K562 (cell line): Measurements from ENCODE around the gene GPRIN3. TPM values are rescaled to one million over a fixed set of nuclear protein-coding genes. Genes with fewer than 3 reads are reported as not detected.

Source experiments
- ATAC-seq: fragments of 200-7000 bp; cut with Tn5 transposase; 3 replicates; pipeline ENCODE4 v1.9.1; 2020; ENCODE audit warnings: moderate library complexity
- BruUV-seq: library from RNA; stranded (reverse); fragments of 400-500 nt; replicated peaks from 2 replicates; lab custom pipeline; 2021; lab: Mats Ljungman, UMichigan
- CTCF ChIA-PET: fragments of 300-600 bp; formaldehyde crosslinking; extraction: SDS; loops from one replicate; lab custom pipeline; 2021; ENCODE audit warnings: low intra/inter-chr PET ratio; lab: Yijun Ruan, JAX
- POLR2A ChIA-PET: fragments of 300-600, 350-650 bp; sonication (Branson Sonifier 250); formaldehyde crosslinking; extraction: SDS; loops from one replicate; lab custom pipeline; 2021; ENCODE audit warnings: antibody characterized with exemption, inconsistent platforms; lab: Yijun Ruan, JAX
- DNase-seq, 4 experiments: peaks; one replicate each; pipeline versions ENCODE4 v3.0.0 to v3.0.0-alpha.2; 2011 to 2018; ENCODE audit warnings: low spot score in 3 of 4, mixed read lengths in 3 of 4; ENCODE audit errors: extremely low read depth in 1 of 4
- FAIRE-seq: peaks from 2 replicates; lab custom pipeline; 2011; peaks lifted over from hg19 to GRCh38; lab: Jason Lieb, UNC
- H2AFZ ChIP-seq: 2 replicates; pipeline ENCODE4 v1.6.0; 2011; ENCODE audit warnings: low read depth, low read length, control low read depth, inconsistent platforms
- H3K27ac ChIP-seq: fragments of 200-600 bp; 3 replicates; pipeline ENCODE4 v1.8.0; 2011; ENCODE audit warnings: low read depth, mild to moderate bottlenecking, control low read depth, inconsistent platforms, low read length, moderate library complexity, mixed read lengths; ENCODE audit errors: extremely low read depth
- H3K27me3 ChIP-seq, 2 experiments: fragments of 300-600 bp in 1 of 2; 2 replicates in 1 of 2; 3 replicates in 1 of 2; pipeline versions ENCODE4 v1.6.0 to v1.8.0; 2011; ENCODE audit warnings: inconsistent platforms in 2 of 2, low read length in 2 of 2, mild to moderate bottlenecking in 1 of 2, mixed read lengths in 1 of 2, moderate library complexity in 1 of 2; ENCODE audit not compliant: control insufficient read depth in 2 of 2, insufficient read depth in 2 of 2
- H3K36me3 ChIP-seq: fragments of 300-600 bp; 3 replicates; pipeline ENCODE4 v1.8.0; 2011; ENCODE audit warnings: mild to moderate bottlenecking, low read length, inconsistent platforms; ENCODE audit not compliant: control insufficient read depth, insufficient read depth
- H3K4me1 ChIP-seq, 2 experiments: fragments of 200-600 bp in 1 of 2; replicated peaks in 1 of 2; 2 replicates in 1 of 2; 3 replicates in 1 of 2; pipeline versions ENCODE4 v1.5.1 to v1.8.0; 2011; ENCODE audit warnings: inconsistent platforms in 2 of 2, low read length in 2 of 2, mild to moderate bottlenecking in 1 of 2, mixed read lengths in 1 of 2, moderate library complexity in 1 of 2; ENCODE audit not compliant: control insufficient read depth in 2 of 2, insufficient read depth in 2 of 2
- H3K4me2 ChIP-seq: 2 replicates; pipeline ENCODE4 v1.6.1; 2011; ENCODE audit warnings: low read length, control low read depth, inconsistent platforms, mixed read lengths; ENCODE audit not compliant: insufficient read depth
- H3K4me3 ChIP-seq: fragments of 200-600 bp; sonication (generic), shearing (Covaris generic); 2 replicates; pipeline ENCODE4 v1.5.1; 2016; ENCODE audit warnings: control low read depth, inconsistent platforms
- H3K79me2 ChIP-seq: fragments of 200-600 bp; 3 replicates; pipeline ENCODE4 v1.8.0; 2011; ENCODE audit warnings: low read length, inconsistent platforms; ENCODE audit not compliant: control insufficient read depth, insufficient read depth
- H3K9ac ChIP-seq, 2 experiments: 2 replicates each; pipeline versions ENCODE4 v1.6.0 to v1.6.1; 2011; ENCODE audit warnings: low read depth in 2 of 2, low read length in 2 of 2, control low read depth in 1 of 2, inconsistent platforms in 1 of 2, mild to moderate bottlenecking in 1 of 2, mixed read lengths in 1 of 2; ENCODE audit not compliant: insufficient read depth in 1 of 2
- H3K9me1 ChIP-seq: one replicate; pipeline ENCODE4 v1.6.0; 2011; ENCODE audit warnings: inconsistent platforms, mild to moderate bottlenecking, low read length, moderate library complexity; ENCODE audit not compliant: control insufficient read depth, insufficient read depth
- H3K9me3 ChIP-seq: replicated peaks from 2 replicates; pipeline ENCODE4 v1.5.1; 2011; ENCODE audit warnings: low read depth, low read length, inconsistent platforms; ENCODE audit not compliant: control insufficient read depth, insufficient read depth
- H4K20me1 ChIP-seq: replicated peaks from 2 replicates; pipeline ENCODE4 v1.6.1; 2011; ENCODE audit warnings: low read length, inconsistent platforms, mixed read lengths; ENCODE audit not compliant: control insufficient read depth, insufficient read depth
- CBFA2T3 ChIP-seq: fragments of 450-650 bp; IDR thresholded peaks from 2 replicates; pipeline ENCODE4 v1.6.1; 2017
- DPF2 ChIP-seq: fragments of 450-650 bp; IDR thresholded peaks from 2 replicates; pipeline ENCODE4 v1.6.1; 2016
- ELF4 ChIP-seq: fragments of 450-650 bp; formaldehyde crosslinking; IDR thresholded peaks from 2 replicates; pipeline ENCODE4 v1.4.0; 2022; ENCODE audit warnings: missing genetic modification characterization
- ETV6 ChIP-seq, 3 experiments: fragments of 150-350 bp in 1 of 3; sonication (generic) in 1 of 3; formaldehyde crosslinking in 1 of 3; IDR thresholded peaks; 2 replicates each; pipeline versions ENCODE4 v1.6.1 to v1.8.0; 2014 to 2022; ENCODE audit warnings: borderline replicate concordance in 2 of 3, low read depth in 2 of 3, antibody characterized with exemption in 1 of 3, low read length in 1 of 3, mild to moderate bottlenecking in 1 of 3, missing genetic modification reagents in 1 of 3
- HDAC1 ChIP-seq, 2 experiments: fragments of 450-650 bp; IDR thresholded peaks; 2 replicates each; pipeline ENCODE4 v1.6.1; 2016 to 2017; ENCODE audit warnings: inconsistent platforms in 1 of 2, mild to moderate bottlenecking in 1 of 2, moderate library complexity in 1 of 2
- IRF2 ChIP-seq: sonication (generic); formaldehyde crosslinking; IDR thresholded peaks from 2 replicates; pipeline ENCODE4 v1.8.1; 2022; ENCODE audit warnings: mild to moderate bottlenecking, missing genetic modification reagents
- NFE2L1 ChIP-seq: fragments of 450-650 bp; IDR thresholded peaks from 2 replicates; pipeline ENCODE4 v1.6.1; 2016; ENCODE audit warnings: missing genetic modification characterization, low read depth, mild to moderate bottlenecking, missing compliant biosample characterization, moderate library complexity, borderline replicate concordance
- NFYB ChIP-seq: IDR thresholded peaks from 2 replicates; pipeline ENCODE4 v1.6.1; 2011; ENCODE audit warnings: mild to moderate bottlenecking, moderate library complexity; ENCODE audit not compliant: insufficient read length; ENCODE audit errors: extremely low read depth
- NR2C1 ChIP-seq, 2 experiments: fragments of 450-650 bp; IDR thresholded peaks; 2 replicates each; pipeline ENCODE4 v1.6.1; 2017; ENCODE audit warnings: mild to moderate bottlenecking in 2 of 2, antibody characterized with exemption in 1 of 2, inconsistent platforms in 1 of 2, missing compliant biosample characterization in 1 of 2, missing genetic modification characterization in 1 of 2
- POU5F1 ChIP-seq: fragments of 150-350 bp; IDR thresholded peaks from 2 replicates; pipeline ENCODE4 v1.6.1; 2014; ENCODE audit warnings: borderline replicate concordance, low read length, low read depth, mild to moderate bottlenecking; ENCODE audit not compliant: partially characterized antibody
- PRDM10 ChIP-seq: fragments of 450-650 bp; IDR thresholded peaks from 2 replicates; pipeline ENCODE4 v1.6.1; 2018; ENCODE audit not compliant: partially characterized antibody
- SNRNP70 ChIP-seq: fragments of 200-400 bp; formaldehyde crosslinking; optimal IDR thresholded peaks from 2 replicates; pipeline ENCODE3; 2017; ENCODE audit warnings: low read depth, low read length
- ZBED1 ChIP-seq: IDR thresholded peaks from 2 replicates; pipeline ENCODE4 v1.6.1; 2014
- ZNF224 ChIP-seq: sonication (generic); formaldehyde crosslinking; IDR thresholded peaks from 2 replicates; pipeline ENCODE4 v1.8.0; 2022; ENCODE audit warnings: mild to moderate bottlenecking, missing genetic modification reagents
- ZNF518B ChIP-seq: fragments of 250-450 bp; sonication (Bioruptor Pico); IDR thresholded peaks from 2 replicates; pipeline ENCODE4 v1.5.0; 2021; ENCODE audit warnings: mild to moderate bottlenecking, moderate library complexity
- in situ Hi-C: fragments of 300-500 bp; cut with MboI; formaldehyde crosslinking; loops from 4 replicates; pipeline ENCODE4 v1.15.0; 2018; ENCODE audit warnings: inconsistent platforms, mixed read lengths
- intact Hi-C: fragments of 100-400 bp; cut with micrococcal nuclease; formaldehyde crosslinking; loops from 2 replicates; pipeline ENCODE4 v1.14.2; 2022
- polyA plus RNA-seq, 8 experiments: library from polyadenylated mRNA; depleted of rRNA in 4 of 8; stranded (reverse) in 5 of 8; unstranded in 3 of 8; fragments of >200 nt; fragmentation: Nextera tagmentation in 2 of 8; fragmentation: Illumina TruSeq in 1 of 8; extraction: Ambion mirVana in 2 of 8; extraction: Trizol in 1 of 8; gene quantifications; 2 replicates each; pipeline versions ENCODE4 v1.2.1 to v1.2.3, GENCODE V29; 2011 to 2014; ENCODE audit warnings: inconsistent platforms in 1 of 8, missing spikeins in 1 of 8
- total RNA-seq, 7 experiments: library from RNA; depleted of rRNA in 6 of 7; stranded (reverse); fragments of >200 nt in 6 of 7; fragmentation: Illumina TruSeq in 2 of 7; extraction: Trizol in 2 of 7; gene quantifications; 2 replicates each; pipeline versions ENCODE4 v1.2.1 to v1.2.3, GENCODE V29; 2011 to 2021; ENCODE audit warnings: low replicate concordance in 1 of 7

Gene GPRIN3
- total and polyA plus RNA-seq, 9 of the 15 experiments (the other 6 are each of a cell fraction or from before 2014, with no cell fraction given), result 0.02 TPM; not detected in 8

- Histone ChIP-seq H3K27ac (no peak overlapping the region), H4K20me1 (no peaks in the 10 kb centered on the region), H3K9me1 (no peaks in the 10 kb centered on the region), H3K9ac (no peak overlapping the region), H3K4me3 (no peak overlapping the region), H3K36me3 (no peaks in the 10 kb centered on the region), H3K4me2 (no peak overlapping the region), H3K4me1 (no peaks in the 10 kb centered on the region), H2AFZ (no peak overlapping the region), H3K9me3 (no peaks in the 10 kb centered on the region), H3K27me3 (no peaks in the 10 kb centered on the region), H3K79me2 (no peaks in the 10 kb centered on the region)
- CTCF ChIA-PET, result no interaction called here
- DNase-seq (no peak), ATAC-seq (no peak), FAIRE-seq (no peak)
- intact Hi-C loops (no loop called here), in situ Hi-C loops (no loop called here)
- POLR2A ChIA-PET, result no interaction called here
- no TSS peak for BruUV-seq
- TF ChIP-seq DPF2 (no peak), POU5F1 (no peak), ZNF224 (no peak), ELF4 (CRISPR knock-in tag) (no peak), IRF2 (CRISPR knock-in tag) (no peak), NR2C1 (IDR thresholded peaks at IDR 0.05) (no peak), NR2C1 (tag; IDR thresholded peaks at IDR 0.05) (no peak), ZBED1 (no peak), NFE2L1 (tag) (no peak), SNRNP70 (no peak), ZNF518B (CRISPR knock-in tag) (no peak), NFYB (no peak), CBFA2T3 (no peak), ETV6 (IDR thresholded peaks at IDR 0.05; ENCODE audit: borderline replicate concordance in 1 of 2, low read depth in 2 of 2, low read length in 1 of 2) (no peak), ETV6 (CRISPR knock-in tag; IDR thresholded peaks at IDR 0.05; ENCODE audit: borderline replicate concordance) (no peak), HDAC1 (IDR thresholded peaks at IDR 0.05) (no peak), PRDM10 (no peak)
Measured at GRCh38 chr4:89216422-89216821, 91.2 kb downstream of the GPRIN3 start.
